Activated naive CD4-positive, alpha-beta T cell treated with Interleukin-2 at 50 U/mL for 16 hours (primary cell): ENCODE data around the gene DEF6.

ENCODE experiments used
- DNase-seq: peaks from one replicate; pipeline ENCODE4 v3.0.0-alpha.2; 2020

Gene DEF6, protein sequence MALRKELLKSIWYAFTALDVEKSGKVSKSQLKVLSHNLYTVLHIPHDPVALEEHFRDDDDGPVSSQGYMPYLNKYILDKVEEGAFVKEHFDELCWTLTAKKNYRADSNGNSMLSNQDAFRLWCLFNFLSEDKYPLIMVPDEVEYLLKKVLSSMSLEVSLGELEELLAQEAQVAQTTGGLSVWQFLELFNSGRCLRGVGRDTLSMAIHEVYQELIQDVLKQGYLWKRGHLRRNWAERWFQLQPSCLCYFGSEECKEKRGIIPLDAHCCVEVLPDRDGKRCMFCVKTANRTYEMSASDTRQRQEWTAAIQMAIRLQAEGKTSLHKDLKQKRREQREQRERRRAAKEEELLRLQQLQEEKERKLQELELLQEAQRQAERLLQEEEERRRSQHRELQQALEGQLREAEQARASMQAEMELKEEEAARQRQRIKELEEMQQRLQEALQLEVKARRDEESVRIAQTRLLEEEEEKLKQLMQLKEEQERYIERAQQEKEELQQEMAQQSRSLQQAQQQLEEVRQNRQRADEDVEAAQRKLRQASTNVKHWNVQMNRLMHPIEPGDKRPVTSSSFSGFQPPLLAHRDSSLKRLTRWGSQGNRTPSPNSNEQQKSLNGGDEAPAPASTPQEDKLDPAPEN

DNA sequence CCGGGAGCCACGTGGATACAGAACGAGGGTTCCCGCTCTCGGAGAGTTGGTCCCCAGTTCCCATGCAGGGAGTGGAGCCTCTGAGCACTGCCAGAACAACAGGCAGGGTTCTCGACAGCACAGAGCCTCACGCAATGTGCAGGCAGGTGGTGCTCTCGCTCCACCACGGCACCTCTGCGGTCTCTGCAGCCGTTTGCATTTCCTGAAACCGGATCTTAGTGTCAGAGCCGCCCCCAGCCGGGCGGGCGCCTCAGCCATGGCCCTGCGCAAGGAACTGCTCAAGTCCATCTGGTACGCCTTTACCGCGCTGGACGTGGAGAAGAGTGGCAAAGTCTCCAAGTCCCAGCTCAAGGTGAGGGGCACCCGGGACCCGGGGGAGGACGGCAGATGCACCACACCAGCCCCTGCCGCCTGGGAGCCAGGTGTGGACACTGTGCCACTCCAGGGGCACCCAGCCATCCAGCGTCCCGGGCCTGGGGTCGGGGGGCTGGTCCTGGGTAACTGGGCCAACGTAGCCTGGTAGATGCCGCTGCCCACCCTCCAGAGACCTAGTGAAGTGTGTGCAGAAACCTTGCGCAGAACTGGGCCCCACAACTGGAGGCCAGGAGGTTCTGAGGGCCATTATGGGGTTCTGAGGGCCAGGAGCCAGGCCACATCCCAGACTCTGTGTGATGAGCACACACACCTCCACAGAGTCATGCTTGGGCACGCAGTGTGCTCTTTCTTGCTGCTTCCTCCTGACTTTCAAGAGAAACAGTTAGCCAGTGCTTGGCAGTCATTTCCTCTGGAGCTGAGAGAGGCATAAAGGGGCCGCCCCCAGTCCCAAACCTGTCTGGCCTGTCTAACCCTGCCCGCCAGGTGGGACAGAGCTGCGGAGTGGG is at the start of gene DEF6:
DEF6 (plus strand) TSS at position 218 of the 881 bp plus-strand sequence; CDS start at position 257, 39 bp downstream.
- DNase-seq, result peak; percentile 90

DNA sequence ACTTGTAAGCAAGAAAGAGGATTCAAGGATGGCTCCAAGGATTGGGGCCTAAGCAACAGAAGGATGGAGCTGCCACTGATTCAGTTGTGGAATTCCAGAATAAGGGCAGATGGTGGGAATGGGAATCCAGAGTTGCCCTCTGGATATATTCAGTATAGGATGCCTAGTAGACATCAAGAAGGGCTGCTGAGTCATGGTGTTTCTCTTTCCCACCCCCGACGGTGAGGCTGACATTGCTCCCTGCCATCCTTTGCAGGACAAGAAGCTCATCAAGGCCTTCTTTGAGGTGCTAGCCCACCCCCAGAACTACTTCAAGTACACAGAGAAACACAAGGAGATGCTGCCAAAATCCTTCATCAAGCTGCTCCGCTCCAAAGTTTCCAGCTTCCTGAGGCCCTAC is 49.3 kb upstream of the DEF6 start:
- no peak for DNase-seq

DNA sequence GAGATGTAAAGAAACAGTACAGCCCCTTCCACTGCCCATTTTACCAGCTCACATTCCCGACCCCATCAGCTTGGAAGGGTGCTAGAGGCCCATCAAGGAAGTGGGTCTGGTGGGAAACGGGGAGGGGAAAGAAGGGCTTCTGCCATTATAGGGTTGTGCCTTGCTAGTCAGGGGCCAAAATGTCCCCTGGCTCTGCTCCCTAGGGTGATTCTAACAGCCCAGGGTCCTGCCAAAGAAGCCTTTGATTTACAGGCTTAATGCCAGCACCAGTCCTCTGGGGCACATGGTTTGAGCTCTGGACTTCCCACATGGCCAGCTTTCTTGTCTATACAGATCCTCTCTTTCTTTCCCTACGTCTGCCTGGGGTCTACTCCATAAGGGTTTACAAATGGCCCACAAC is 48.7 kb upstream of the DEF6 start:
- no peak for DNase-seq

DNA sequence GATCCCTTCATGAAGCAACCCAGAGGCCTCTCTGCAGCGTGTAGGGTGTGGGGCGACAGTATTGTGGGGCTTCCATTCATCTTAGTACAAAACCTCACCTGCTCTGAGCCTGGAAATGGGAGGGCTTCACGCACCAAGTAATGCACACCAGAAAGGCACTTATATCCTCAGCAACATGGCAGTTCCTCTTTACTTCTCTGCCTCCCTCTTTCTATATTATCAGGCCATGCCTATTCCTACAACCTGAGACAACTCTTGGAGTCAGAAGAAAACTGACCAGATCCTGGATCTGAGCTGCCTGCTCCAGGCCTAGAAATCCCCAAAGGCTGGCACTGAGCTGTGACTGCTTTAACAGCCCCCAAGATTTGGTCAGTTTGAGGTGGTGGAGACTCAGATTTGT is 45.7 kb upstream of the DEF6 start:
- no peak for DNase-seq

DNA sequence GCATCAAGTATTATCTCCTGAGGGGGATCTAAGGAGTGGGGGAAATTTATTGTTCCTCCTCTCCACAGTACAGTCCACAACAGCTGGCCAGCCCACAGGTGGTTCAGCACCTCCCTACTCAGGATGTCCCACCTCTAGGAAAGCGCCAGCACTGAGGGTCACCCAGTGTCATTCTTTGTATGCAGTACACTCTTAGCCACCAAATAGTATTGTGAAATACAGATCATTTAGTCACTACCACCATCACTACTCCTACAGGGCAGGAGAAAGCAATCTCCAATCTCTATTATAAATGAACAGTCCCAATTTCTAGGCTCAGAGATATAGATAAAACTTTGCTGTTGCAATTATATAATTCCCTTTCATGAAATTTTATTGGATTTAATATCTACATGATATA is 44.4 kb upstream of the DEF6 start:
- no peak for DNase-seq

DNA sequence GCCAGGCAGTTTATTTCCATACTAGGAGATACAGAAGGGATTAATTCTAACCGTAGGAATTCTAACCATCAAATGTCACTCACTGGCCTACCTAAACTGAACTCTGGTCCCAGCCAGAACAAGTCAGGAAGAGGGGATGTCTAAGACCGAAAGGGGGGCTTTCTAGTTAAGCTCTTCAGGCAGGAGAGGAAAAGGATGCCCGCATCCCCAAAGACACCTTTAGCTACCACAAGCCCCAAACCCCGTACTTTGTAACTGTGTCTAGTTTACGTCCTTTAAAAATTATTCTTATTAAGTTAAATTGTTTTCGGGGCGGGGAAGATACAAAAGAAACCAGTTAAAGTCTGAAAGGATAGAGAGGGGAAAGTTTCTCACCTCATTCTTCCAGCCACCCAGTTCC is 39.3 kb upstream of the DEF6 start:
- no peak for DNase-seq

DNA sequence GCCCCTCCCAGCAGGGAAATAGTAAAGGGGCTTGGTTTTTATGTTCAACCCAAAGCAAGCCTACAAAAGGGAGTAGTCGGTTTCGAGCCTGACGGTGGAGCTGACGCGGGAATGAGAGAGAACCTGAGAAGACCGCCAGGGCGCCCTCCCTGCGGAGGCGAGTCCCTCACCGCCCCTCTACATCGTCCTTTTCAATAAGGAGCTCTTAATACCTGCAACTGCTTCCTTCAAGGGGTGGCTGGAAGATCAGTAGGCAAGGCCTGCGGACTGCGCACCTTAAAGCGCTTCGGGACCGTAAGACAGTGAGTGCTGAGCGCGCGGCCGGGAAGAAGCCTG is 38.8 kb upstream of the DEF6 start:
- no peak for DNase-seq

DNA sequence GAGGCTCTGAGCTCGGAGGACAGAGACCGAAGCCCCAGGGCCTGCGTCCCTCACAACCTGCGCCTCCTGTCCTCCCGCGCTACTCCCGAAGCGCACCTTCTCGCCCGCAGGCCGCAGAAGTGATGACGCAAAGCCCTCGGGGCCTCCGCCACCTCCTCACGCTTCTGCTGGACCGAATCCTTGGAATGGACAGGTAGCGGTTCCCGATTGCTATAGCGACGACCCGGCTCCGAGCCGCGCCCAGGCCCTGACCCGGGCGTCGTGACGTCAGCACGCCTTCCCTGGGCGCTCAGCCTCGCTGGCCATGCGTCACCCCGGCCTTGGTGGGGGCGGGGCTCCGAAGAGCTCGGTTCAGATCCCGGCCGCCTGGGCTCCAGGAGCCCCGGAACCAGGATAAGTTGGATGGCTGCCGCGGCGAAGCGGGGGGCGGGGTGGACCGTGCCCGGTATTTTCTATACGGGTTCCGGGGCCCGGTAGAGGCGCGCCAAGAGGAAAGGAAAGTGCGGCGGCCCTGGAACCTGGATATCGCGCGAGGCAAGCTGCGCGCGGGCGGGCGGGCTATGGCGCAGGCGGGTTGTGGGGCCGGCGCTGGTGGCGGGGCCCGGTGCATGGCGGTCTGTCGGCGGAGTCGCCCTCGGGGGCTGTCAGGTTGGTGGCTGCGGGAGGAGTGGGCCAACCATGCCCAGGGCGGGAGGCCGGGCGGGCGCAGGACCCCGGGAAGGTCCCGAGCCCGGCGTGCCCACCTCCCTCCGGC is 38.2 kb upstream of the DEF6 start, which contains the start of gene ZNF76:
ZNF76 (plus strand) TSS at position 542 of the 754 bp plus-strand sequence. CDS start 21,417 bp downstream, outside the sequence.
- DNase-seq, result peak; percentile 92

DNA sequence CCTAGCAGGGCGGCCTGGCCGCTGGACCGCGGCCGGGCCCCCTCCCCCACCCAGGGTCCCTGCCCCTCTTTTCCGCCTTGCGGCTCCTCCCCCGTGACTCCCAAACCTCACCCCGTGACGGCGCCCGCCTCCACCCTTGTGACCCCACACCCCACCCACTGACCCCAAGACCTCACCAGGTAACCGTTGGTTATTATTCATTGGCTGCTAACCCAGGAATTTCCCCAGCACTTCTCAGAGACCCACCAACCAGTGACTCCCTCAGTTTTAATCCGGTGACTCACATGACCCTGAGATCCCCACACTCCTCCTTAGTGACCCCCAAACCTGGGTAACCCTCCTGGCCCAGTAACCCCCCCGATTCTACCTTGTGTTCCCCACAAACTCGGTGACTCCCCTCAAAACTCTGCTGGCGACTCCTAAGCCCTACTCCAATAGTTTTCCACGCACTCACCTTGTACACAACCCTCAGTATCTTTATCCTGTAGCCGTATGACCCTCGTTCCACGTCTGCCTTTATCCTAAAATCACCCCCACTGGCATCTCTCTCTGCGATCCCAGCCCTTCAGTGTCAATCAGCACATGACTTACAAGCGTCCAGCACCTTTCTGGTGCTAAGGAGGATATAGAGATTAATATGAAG is 37.5 kb upstream of the DEF6 start:
- DNase-seq, result peak; percentile 77

DNA sequence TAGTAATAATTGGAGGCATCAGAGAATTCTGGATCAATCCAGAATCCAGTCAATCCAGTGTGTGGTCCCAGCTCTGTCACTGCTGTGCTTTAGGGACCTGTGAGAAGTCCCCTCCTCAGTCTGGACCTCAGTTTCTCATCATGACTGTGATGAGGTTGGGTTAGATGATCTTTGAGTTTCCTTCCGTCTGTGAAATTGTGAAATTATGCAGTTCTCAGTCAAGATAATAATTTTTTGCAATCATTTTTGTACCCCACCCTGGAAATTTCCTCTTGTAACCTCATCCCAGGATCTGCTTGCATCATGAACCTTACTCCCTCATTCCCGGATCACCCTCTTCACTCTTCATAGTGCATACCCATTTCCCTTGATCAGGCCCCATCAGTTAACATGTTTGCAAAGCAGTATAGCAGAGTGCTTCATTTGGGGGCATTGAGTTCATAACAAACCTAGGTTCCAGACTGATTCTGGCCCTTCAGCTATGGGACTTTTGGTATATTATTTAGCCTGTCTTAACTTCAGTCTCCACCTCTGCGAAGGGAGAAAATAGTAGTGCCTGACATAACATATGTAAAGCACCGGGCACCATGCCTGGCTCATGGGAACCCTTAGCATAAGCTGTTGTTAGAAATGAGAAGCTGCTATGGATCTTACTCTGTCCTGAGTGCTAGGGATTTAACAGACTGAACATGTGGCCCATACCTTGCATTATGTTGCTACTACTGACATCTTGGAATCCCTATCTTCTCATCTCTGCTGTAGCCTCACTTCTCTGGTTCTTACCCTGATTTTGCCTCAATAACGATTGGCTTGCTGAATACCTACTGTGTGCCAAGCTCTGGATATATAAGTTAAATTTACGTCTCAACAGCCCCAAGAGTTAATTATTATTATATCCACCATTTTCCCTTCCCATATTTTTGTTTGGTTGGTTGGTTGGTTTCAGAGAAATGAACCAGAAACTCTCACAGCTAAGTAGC is 36.7 kb upstream of the DEF6 start:
- DNase-seq, result no peak

DNA sequence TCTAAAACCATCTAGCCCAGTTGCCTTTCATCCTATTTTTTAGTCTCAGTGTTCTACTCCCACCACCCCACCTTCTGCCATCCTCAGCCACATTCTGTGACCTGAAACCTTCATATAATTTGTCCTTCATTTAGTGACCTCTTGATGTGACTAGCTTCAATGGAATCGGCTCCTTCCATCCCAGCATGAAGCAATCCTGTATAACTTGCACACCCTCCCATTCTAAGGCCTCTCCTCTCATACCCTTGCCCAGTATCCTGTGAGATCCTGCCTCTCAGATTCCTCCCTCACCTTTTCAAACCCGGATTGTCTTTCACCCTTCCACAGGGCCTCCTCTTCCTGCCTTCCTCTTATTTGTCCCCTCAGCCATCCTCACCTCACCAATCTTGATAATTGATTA is 35.0 kb upstream of the DEF6 start:
- no peak for DNase-seq

DNA sequence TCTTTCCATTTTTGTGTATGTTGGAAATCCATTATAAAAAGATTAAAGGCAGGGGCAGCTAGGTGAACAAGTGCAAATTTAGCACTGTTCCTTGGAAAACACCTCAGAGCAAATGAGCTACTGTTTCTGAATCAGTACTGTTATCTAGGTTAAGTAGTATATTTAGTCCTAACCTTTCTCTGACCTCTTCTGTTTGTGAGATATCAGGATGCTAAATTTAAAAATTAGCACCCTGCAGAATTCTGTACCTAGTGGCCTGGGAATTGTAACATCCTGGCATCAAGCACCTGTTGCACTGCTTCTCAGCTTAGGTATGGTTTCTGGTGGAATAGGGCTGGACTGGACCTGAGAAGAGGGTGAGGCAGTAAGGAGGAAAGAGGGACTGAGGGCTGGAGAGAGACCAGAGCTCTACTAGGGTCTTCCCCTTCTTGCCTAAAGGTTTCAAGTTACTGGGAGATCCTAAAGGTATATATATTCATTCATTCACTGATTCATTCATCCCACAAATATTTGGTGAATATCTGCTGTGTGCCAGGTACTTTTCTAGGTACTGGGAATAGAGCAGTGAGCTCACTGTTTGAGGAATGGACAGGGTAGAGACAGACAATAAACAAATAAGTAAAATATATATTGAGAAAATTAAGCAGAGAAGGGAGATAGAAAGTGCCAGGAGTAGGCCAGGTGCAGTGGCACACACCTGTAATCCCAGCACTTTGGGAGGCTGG is 32.9 kb upstream of the DEF6 start:
- DNase-seq, result no peak

DNA sequence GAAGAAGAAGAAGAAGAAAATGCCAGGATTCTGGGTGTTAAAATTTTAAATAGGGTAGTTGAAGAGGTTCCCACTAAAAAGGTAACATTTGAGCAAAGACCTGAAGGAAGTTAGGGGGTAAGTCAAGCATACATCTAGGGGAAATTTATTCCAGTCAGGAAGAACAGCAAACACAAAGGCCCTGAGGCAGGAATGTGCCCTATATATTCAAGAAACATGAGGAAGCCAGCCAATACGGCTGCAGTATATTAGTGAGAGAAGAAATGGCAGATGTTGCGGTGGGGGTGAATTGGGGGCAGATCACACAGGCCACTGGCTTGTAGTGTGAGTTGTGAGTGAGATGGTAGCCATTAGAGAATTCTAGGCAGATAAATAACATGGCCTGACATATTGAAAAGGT is 32.1 kb upstream of the DEF6 start:
- no peak for DNase-seq

DNA sequence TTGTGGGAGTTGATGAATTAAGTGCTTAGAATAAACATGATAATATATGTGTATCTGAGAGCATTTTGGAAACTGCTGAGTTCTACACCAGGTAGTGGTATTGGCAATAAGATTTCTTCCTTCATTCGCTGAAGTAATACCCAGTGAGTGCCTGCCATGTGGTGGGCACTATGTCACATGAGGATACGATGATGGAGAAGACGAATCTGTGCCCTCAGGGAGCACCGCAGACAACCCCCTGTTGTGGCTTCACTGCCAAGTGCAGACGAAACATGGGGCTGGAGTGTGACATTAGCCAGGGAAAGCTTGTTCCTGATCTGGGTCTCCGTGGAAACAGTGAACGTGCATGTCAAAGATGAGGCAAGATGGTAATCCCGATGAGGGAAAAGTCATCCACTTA is 30.2 kb upstream of the DEF6 start:
- no peak for DNase-seq

DNA sequence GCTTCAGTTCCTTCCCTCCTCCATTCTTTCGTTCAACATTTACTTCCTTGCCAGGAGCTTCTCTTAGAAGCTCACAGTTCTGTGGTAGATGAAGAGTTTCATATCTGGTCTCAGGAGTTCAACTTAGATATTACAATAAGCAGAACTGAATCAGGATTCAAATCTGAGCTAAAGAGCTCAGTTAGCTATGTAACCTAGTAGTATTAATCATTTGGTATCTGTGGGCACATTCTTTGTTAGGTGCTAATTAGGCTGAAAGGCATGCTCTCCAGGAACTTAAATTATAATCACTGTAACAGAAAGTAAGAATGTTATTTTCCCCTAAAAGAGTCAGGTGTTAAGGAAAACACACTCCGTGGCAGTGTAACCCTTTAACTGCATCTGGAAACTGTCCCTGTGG is 29.7 kb upstream of the DEF6 start:
- DNase-seq, result no peak

DNA sequence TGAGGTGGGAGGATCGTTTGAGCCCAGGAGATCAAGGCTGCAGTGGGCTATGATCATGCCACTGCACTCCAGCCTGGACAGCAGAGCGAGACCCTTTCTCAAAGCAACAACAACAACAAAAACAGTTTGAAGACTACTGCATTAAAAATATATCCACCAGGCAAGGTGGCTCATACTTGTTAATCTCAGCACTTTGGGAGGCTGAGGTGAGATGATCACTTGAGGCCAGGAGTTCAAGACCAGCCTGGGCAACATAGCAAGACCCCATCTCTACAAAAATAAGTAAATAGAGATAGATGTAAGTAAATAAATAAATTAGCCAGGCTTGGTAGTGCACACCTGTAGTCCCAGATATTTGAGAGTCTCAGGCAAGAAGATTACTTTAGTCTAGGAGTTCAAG is 25.6 kb upstream of the DEF6 start:
- DNase-seq, result no peak

DNA sequence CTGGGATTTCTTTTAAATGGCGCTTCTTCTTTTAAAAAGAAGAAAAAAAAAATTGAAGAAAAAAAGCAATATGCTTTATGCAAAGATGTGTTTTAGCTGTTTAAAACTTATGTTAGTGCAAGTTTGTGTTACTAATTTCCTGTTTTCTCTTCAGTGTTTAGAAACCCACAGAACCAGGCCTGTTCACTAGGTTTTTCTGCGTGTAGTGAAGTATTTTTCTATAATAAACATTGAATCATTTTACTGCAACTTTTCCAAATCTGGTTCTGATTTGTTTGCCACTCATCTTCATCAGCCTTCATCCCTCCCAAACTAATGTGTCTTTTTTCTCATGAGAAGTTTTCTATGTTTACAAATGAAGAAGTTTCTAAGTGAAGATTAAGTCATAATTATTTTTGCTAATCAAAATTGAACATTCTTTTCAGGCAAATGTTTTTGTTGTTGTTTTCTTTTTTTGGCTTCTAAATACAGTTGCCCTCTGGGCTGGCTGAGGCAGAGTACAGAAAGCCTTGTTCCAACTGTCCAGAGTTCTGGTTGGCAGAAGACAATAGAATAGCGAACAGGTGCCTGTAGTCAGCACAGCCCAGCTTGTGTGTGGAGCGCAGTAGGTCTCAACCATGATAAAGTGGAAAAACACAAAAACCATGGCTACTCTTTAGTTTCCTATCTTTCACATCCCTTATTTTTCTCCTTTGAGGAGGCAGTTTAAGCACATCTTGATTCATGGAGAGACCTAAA is 23.6 kb upstream of the DEF6 start:
- no peak for DNase-seq

DNA sequence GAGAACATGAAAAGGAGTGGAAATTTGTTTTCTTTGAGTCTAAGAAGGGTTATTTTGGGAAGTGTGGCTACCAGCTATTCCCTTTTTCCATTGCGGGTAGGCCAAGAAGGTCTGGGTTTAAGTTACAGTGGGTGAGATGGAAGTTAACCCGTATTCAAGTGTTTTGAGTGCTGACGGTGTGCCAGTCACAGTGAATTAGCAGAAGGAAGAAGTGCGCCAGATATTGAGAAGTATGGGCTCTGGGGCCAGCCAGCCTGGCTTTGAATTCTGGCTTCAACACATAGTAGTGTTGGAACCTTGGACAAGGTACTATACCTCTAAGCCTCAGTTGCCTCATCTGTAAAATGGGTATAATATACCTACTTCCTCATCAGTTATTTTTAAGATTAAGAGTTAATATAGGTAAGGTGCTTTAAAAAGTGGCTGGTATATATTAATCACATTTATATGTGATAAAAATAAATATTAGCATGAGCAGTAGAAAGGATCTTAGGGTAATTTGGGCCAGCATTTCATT is 21.8 kb upstream of the DEF6 start:
- DNase-seq, result no peak

DNA sequence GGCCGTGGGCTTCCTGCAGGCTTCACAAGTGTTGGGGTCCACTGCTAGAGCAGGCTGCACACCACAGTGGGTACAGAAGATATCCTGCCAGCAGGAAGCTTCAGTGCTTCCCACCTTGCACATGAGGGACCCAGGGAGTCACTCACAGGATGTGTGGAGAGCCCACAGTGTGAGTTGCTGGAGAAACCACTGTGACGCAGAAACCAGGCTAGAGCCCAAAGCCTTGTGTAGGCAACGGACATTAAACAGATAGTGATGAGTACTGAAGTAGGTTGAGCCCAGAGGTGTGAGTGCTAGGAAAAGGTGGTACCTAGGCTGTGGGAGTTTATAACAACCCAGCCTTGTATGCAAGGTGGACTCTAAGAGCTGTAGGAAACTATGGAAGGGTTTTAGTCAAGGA is 18.9 kb upstream of the DEF6 start:
- no peak for DNase-seq
